Spleen (tissue), 7 donors: ENCODE measurements around the gene MYO5A.

ENCODE experiments used
- POLR2A ChIP-seq, 3 donors: fragments of 450-650 bp; IDR thresholded peaks; one replicate each; pipeline ENCODE4 v1.5.1; 2017; ENCODE audit warnings: antibody characterized with exemption in 3 of 3, mild to moderate bottlenecking in 1 of 3
- TF ChIP-seq, protein P1 (sequence below), 11 experiments: fragments of 200-600 bp in 7 of 11; fragments of 450-650 bp in 4 of 11; sonication (generic) in 4 of 11; IDR thresholded peaks in 8 of 11; conservative IDR thresholded peaks in 3 of 11; 1 replicate in 7 of 11; 2 replicates in 4 of 11; pipeline versions ENCODE4 v1.4.0 to v1.8.0; 2016 to 2021; ENCODE audit warnings: antibody characterized with exemption in 11 of 11, inconsistent platforms in 4 of 11, mild to moderate bottlenecking in 1 of 11
- donor health status: DM: no; HTN: no; CAD: no; lungs with moderate emphysema.
- donor health status: DM: no; HTN: no; CAD: no.
- donor health status: DM: no; HTN: no; CAD: no.

DNA sequence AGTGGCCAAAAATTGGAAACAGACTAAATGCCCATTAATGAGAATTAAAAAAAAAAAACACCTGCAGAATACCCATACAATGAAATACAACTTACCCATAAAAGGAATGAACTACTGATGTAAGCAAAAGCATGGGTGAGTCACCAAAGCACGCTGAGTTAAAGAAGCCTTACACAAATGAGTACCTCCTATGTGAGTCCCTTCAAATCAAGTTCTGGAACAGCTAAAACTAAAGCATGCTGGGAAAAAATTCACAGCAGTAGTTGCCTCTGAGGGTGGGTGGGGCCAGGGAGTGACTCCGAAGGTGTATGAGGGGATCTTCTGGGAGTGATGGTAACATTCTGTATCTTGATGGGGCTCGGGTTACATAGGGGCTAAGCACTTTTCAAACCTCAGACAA is 244.5 kb downstream of the MYO5A start:
- TF ChIP-seq, protein P1, sequence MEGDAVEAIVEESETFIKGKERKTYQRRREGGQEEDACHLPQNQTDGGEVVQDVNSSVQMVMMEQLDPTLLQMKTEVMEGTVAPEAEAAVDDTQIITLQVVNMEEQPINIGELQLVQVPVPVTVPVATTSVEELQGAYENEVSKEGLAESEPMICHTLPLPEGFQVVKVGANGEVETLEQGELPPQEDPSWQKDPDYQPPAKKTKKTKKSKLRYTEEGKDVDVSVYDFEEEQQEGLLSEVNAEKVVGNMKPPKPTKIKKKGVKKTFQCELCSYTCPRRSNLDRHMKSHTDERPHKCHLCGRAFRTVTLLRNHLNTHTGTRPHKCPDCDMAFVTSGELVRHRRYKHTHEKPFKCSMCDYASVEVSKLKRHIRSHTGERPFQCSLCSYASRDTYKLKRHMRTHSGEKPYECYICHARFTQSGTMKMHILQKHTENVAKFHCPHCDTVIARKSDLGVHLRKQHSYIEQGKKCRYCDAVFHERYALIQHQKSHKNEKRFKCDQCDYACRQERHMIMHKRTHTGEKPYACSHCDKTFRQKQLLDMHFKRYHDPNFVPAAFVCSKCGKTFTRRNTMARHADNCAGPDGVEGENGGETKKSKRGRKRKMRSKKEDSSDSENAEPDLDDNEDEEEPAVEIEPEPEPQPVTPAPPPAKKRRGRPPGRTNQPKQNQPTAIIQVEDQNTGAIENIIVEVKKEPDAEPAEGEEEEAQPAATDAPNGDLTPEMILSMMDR (IDR thresholded peaks at IDR 0.05 in 8 of 11, conservative IDR thresholded peaks at IDR 0.05 in 3 of 11) = no peak
- TF ChIP-seq POLR2A (IDR thresholded peaks at IDR 0.05) = no peak
